Cardiac fibroblast (primary cell): ENCODE results near the gene LCE1F.

Experiments used
- DNase-seq, 2 donors: peaks; one replicate each; pipeline versions ENCODE4 v3.0.0 to v3.0.0-alpha.2; 2010; ENCODE audit warnings: low read depth in 2 of 2
- H3K4me3 ChIP-seq, 2 donors: replicated peaks in 1 of 2; 1 replicate in 1 of 2; 2 replicates in 1 of 2; pipeline ENCODE4 v1.5.1; 2011; ENCODE audit warnings: low read depth in 2 of 2, low read length in 2 of 2, mild to moderate bottlenecking in 2 of 2, moderate library complexity in 1 of 2
- CTCF ChIP-seq: IDR thresholded peaks from one replicate; pipeline ENCODE4 v1.5.1; 2011; ENCODE audit warnings: low read depth, mild to moderate bottlenecking, low read length, inconsistent platforms

Gene LCE1F

DNA sequence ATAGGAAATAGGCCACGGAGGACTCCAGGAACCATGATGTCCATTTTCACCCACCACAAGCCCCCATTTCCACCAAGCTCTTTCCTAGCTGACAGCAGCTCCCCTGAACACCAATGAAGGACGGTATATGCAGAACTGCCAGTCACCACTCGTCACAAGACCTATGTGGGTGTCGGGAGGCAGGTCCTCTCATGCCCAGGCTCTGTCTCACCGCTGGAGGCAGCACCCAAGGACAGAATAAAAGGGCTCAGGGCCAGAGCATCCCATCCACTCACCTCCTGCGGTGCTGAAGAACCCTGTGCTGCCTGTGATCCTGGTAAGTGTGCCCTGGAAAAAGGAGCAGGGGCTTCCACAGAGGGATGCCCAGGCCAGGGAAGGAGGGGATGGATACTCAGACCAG, at the start of gene LCE1F:
TSS of gene LCE1F (plus strand) at position 266 of the 400 bp plus-strand sequence. CDS start 1,232 bp downstream, outside the sequence.
- no peak for DNase-seq
- no peak for TF ChIP-seq CTCF
- H3K4me3 ChIP-seq: no peak within 1 kb of the TSS

DNA sequence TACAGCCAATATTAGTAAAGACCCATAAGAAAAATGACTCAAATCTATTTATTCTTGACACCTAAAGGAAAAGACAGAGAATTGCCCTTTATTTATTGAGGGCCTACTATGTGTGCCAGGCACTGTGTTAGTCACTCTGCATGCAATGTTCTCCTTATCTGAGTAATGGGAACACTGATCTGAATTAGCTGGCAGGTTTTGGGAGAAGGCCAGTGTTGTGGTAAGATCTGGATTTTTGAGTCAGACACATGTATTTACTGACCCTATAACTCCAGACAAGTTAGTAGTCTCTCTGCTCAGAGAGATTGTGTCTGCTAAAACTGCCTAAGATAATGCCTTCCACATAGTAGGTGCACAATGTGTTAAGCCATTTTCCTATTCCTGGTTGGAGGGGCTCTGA, 49.7 kb upstream of the LCE1F start:
- no peak for TF ChIP-seq CTCF
- no peak for DNase-seq
- H3K4me3 ChIP-seq: no peak overlapping the region

GRCh38 chr1:152728986-152729385, 46.0 kb upstream of the LCE1F start:
- DNase-seq: no peak
- TF ChIP-seq CTCF: no peak
- H3K4me3 ChIP-seq: no peak overlapping the region

GRCh38 chr1:152735648-152736047, 39.3 kb upstream of the LCE1F start:
- no peak overlapping the region for H3K4me3 ChIP-seq
- no peak for DNase-seq
- no peak for TF ChIP-seq CTCF

DNA sequence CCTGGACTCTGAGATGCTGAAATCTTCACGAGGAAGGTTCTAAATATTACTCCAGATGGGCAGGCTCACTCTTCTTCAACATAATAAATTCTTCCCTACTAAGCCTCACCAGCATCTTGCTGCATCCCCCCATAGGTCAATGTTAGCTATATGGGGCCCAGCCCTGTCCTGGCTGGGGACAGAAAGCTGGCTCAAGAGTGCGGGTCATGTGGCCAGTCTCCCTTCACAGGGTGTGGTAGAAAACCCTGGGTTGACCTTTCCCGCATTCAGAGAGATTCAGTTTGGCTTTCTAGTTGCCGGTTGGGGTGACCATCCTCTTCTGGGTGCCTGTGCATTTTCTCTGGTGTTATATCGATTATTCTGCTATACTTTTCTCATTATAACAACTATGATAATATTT, 36.9 kb upstream of the LCE1F start:
- no peak for TF ChIP-seq CTCF
- no peak for DNase-seq
- H3K4me3 ChIP-seq: no peak overlapping the region

DNA sequence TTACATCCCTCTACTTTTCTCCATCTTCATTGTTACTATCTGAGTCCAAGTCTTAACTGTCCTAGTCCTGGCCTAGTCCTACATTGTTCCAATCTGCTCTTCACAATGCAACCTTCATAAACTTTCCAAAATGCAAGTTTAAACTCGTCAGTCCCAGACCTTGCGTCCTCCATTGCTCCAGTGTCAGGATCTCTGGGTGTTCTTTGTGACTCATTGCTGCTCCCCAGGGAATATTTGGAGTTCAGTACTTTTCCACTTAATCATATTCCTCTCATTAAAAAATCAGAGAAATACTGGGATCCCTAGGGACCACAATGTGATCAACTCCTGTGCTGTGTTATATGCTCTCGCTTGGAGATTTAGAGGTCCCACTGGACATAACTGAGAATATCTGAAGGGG, 35.1 kb upstream of the LCE1F start:
- DNase-seq: peak in 1 of 2 donors; percentile 1
- no peak for TF ChIP-seq CTCF
- H3K4me3 ChIP-seq: no peak overlapping the region

- TF ChIP-seq CTCF: no peak
- no peak for DNase-seq
- no peak overlapping the region for H3K4me3 ChIP-seq
These were observed 33.3 kb upstream of the LCE1F start for GRCh38 chr1:152741656-152742055.
